Activated T-helper 1 cell treated with anti-CD3 and anti-CD28 coated beads, Interleukin-12 subunit alpha, Interleukin-12 subunit beta, Interleukin-2, Interleukin-4 antibody, amounts not matched to agents 30 ng/mL and 10 ng/mL and 1 ng/mL, durations not matched to agents 14 hours and 24 hours and 36 hours (primary cell): ENCODE data around the gene PHF2. TPM values are rescaled to one million over a fixed set of nuclear protein-coding genes. Genes with fewer than 3 reads are reported as not detected.

Experiments used
- DNase-seq: peaks from one replicate; pipeline ENCODE4 v3.0.0; 2021; ENCODE audit warnings: low spot score
- H3K27ac Mint-ChIP-seq: one replicate; pipeline ENCODE4 v1.8.0; 2021; ENCODE audit warnings: mild to moderate bottlenecking, mixed read lengths
- H3K27me3 Mint-ChIP-seq: one replicate; pipeline ENCODE4 v1.8.0; 2022; ENCODE audit warnings: mild to moderate bottlenecking, moderate library complexity, mixed read lengths; ENCODE audit not compliant: insufficient read depth
- H3K36me3 Mint-ChIP-seq: one replicate; pipeline ENCODE4 v1.8.0; 2021; ENCODE audit warnings: low read depth, mixed read lengths
- H3K4me1 Mint-ChIP-seq: one replicate; pipeline ENCODE4 v1.8.0; 2021; ENCODE audit warnings: low read depth, mixed read lengths
- H3K4me3 Mint-ChIP-seq: one replicate; pipeline ENCODE4 v1.8.0; 2021; ENCODE audit warnings: mild to moderate bottlenecking, moderate library complexity, mixed read lengths
- H3K9me3 Mint-ChIP-seq: one replicate; pipeline ENCODE4 v1.8.0; 2021; ENCODE audit warnings: mixed read lengths
- intact Hi-C: fragments of 100-400 bp; cut with micrococcal nuclease; formaldehyde crosslinking; loops from one replicate; pipeline ENCODE4 v1.15.1; 2024
- total RNA-seq: library from RNA; stranded (reverse); gene quantifications from 2 replicates; pipeline ENCODE4 v1.2.3, GENCODE V29; 2022

The PHF2 gene
- total RNA-seq, 1 donor from 2014 or later = 24.5 TPM

GRCh38 chr9:93677641-93678136 is 101.3 kb downstream of the PHF2 start:
- Mint-ChIP-seq H3K27me3 (no peaks in the 10 kb centered on the region), H3K9me3 (no peaks in the 10 kb centered on the region), H3K4me3 (no peak overlapping the region), H3K27ac (no peak overlapping the region), H3K36me3 (peaks cover 6% of the 10 kb centered on the region), H3K4me1 (no peaks in the 10 kb centered on the region)
- no peak for DNase-seq
- intact Hi-C loops = no loop called here

DNA sequence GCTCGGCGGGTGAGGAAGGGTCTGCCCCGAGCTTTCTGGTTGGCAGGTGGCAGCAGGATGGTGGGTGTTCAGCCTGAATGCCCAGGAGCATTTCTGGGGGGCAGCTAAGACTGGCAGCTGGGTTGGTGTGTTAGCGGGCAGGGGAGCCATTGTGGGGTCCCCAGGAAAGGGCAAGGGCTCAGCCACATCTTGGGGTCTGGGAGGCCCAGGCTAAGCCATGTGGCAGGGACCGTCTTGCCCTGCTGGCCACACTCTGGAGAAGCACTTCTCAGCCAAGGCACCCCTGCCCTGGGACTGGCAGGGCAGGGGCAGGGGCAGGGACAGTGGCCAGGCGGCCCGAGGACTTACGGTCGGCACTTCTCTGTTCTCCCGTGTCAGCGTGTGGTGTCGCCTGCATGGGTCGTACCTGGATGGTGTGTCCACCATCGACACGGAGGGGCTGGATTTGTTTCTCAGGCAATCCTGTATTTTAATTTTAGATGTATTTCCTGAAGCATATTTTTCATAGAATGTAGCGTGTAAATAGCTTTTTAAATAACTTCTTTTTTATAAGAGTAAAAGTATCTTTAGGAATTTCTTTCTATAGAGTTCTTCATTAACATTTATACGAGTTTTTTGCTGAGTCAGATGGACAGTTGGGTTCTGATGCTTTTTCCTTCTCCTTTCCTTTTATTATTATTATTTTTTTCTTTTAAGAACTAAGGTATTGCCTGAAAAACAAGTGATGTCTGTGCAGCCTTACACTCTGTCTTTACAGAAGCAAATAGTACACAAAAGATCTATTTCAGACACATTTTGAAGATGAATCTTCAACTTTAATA is 102.0 kb downstream of the PHF2 start:
- intact Hi-C loops = no loop called here
- Mint-ChIP-seq H3K27ac (no peak overlapping the region), H3K4me3 (no peak overlapping the region), H3K27me3 (no peaks in the 10 kb centered on the region), H3K36me3 (peaks cover 6% of the 10 kb centered on the region), H3K9me3 (no peaks in the 10 kb centered on the region), H3K4me1 (no peaks in the 10 kb centered on the region)
- DNase-seq = no peak

- DNase-seq = no peak
- Mint-ChIP-seq H3K36me3 (peaks cover 3% of the 10 kb centered on the region), H3K27ac (no peak overlapping the region), H3K4me3 (no peak overlapping the region), H3K27me3 (no peaks in the 10 kb centered on the region), H3K4me1 (no peaks in the 10 kb centered on the region), H3K9me3 (no peaks in the 10 kb centered on the region)
- intact Hi-C loops = no loop called here
These were observed 103.4 kb downstream of the PHF2 start for GRCh38 chr9:93679536-93680442.

DNA sequence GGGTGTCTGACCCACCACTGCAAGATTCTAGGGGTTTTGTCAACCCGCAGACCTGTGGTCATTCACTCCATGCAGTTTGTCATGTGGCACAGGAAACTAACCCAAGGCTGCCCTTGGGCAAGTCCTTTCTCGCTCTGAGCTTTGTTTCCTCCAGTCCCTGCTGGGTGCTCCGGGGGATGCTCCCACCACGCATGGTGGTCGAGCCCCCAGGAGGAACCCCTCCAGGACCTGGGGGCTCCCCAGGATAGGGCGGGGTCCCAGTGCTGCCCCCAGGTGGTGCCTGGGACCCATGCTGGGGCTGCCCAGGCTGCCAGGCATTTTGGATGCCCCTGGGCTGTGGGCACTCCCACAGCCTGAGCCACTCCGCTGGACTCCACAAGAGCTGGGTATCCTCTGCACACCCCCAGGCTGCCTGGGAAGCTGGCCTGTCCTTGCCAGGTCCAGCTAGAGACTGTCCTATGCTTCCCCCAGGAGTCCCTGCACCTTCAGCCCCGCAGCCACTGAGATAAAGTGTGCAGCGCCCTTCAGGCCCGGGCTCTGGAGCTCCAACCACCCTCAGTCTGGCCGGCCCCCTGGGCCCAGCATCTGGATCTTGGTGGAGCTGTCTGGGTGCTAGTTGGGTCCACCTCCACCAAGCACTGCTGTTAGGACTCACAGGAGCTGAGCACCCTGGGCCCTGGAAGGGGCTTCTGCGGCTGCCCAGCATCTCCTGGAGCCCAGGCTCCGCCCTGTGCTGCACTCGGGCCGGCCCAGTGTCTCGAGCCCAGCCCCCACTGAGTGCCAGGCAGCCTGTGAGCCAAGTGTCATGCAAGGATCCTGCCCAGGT is 104.3 kb downstream of the PHF2 start:
- Mint-ChIP-seq H3K9me3 (no peaks in the 10 kb centered on the region), H3K4me1 (no peaks in the 10 kb centered on the region), H3K36me3 (peaks cover 3% of the 10 kb centered on the region), H3K27ac (no peak overlapping the region), H3K4me3 (no peak overlapping the region), H3K27me3 (no peaks in the 10 kb centered on the region)
- intact Hi-C loops = no loop called here
- DNase-seq = no peak

GRCh38 chr9:93681269-93682154 is 105.1 kb downstream of the PHF2 start:
- H3K27ac Mint-ChIP-seq = no peak overlapping the region
- peaks cover 3% of the 10 kb centered on the region for H3K36me3 Mint-ChIP-seq
- H3K4me1 Mint-ChIP-seq = no peaks in the 10 kb centered on the region
- no peak overlapping the region for H3K4me3 Mint-ChIP-seq
- intact Hi-C loops = loop anchor here (1.0 kb wide), 1 partner anchor 532 kb away; no protein-coding TSS in a partner anchor
- peaks cover 2% of the 10 kb centered on the region for H3K27me3 Mint-ChIP-seq
- no peak for DNase-seq
- no peaks in the 10 kb centered on the region for H3K9me3 Mint-ChIP-seq

DNA sequence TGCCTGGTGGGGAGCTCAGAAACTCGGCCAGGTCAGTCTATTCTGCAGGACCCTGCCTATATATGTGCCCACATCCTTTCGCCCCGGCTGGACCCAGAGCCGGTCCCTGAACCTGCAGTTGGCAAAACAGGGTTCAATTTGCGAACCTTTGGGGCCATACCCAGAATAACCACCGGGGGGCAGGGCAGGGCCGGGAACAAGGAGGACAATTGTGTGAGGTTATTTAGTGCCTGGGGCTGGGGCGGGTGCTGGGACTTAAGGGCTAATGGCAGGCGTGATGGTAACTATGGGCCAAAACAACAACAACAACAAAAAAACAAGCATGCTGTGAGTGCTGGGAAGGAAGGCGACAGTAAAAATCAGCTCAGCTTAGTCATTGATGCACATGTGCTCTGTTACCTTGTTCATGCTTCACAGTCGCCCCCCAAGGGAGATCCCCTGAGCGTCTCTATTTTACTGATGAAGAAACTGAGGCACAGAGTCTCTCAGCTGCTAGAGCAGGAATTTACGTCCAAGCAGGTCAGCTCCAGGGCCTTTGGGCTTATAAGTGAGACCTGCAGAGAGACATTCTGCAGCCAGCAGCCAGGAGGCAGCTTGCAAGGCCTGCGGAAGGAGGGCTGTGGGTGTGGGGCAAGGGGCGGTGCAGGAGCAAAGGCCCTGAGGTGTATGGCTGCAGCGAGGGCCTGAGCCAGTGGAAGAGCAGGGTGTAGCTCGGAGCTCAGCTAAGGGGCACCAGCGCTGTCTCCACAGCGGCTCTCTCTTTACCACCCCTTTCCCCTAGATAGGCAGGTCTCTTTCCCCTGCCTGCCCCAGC is 106.0 kb downstream of the PHF2 start:
- Mint-ChIP-seq H3K27ac (no peak overlapping the region), H3K27me3 (peaks cover 2% of the 10 kb centered on the region), H3K4me3 (no peak overlapping the region), H3K4me1 (no peaks in the 10 kb centered on the region), H3K9me3 (no peaks in the 10 kb centered on the region), H3K36me3 (peaks cover 3% of the 10 kb centered on the region)
- peak; percentile 41 for DNase-seq
- intact Hi-C loops = loop anchor here (1.0 kb wide), 1 partner anchor 531 kb away; no protein-coding TSS in a partner anchor

GRCh38 chr9:93683331-93684134 is 107.1 kb downstream of the PHF2 start:
- Mint-ChIP-seq H3K4me1 (no peaks in the 10 kb centered on the region), H3K4me3 (no peak overlapping the region)
- intact Hi-C loops = no loop called here

GRCh38 chr9:93684161-93684765 is 107.9 kb downstream of the PHF2 start:
- H3K27me3 Mint-ChIP-seq = peaks cover 2% of the 10 kb centered on the region

More at GRCh38 chr9:93683331-93684134, 107.1 kb downstream of the PHF2 start:
- H3K27me3 Mint-ChIP-seq = peaks cover 2% of the 10 kb centered on the region
- H3K9me3 Mint-ChIP-seq = peaks cover 5% of the 10 kb centered on the region
- H3K36me3 Mint-ChIP-seq = no peaks in the 10 kb centered on the region
- DNase-seq = no peak
- no peak overlapping the region for H3K27ac Mint-ChIP-seq

GRCh38 chr9:93684806-93685543 is 108.6 kb downstream of the PHF2 start:
- Mint-ChIP-seq H3K9me3 (peaks cover 5% of the 10 kb centered on the region), H3K4me1 (no peaks in the 10 kb centered on the region), H3K27me3 (peaks cover 2% of the 10 kb centered on the region), H3K36me3 (no peaks in the 10 kb centered on the region), H3K4me3 (no peak overlapping the region), H3K27ac (no peak overlapping the region)
- intact Hi-C loops = no loop called here
- DNase-seq = no peak

More at GRCh38 chr9:93684161-93684765, 107.9 kb downstream of the PHF2 start:
- Mint-ChIP-seq H3K36me3 (no peaks in the 10 kb centered on the region), H3K4me3 (no peak overlapping the region), H3K27ac (no peak overlapping the region), H3K4me1 (no peaks in the 10 kb centered on the region), H3K9me3 (peaks cover 5% of the 10 kb centered on the region)
- no peak for DNase-seq
- intact Hi-C loops = no loop called here
